NB4 (cell line): ENCODE results near the gene ASIC2.

Experiments used
- DNase-seq: peaks from one replicate; pipeline ENCODE4 v3.0.0; 2010; ENCODE audit warnings: low read depth
- H3K4me3 ChIP-seq: one replicate; pipeline ENCODE4 v1.5.1; 2011; ENCODE audit warnings: mild to moderate bottlenecking, low read depth, low read length, moderate library complexity
- CTCF ChIP-seq: IDR thresholded peaks from one replicate; pipeline ENCODE4 v1.5.1; 2012; ENCODE audit warnings: low read depth, low read length
- MAX ChIP-seq: IDR thresholded peaks from 2 replicates; pipeline ENCODE4 v1.6.1; 2011; ENCODE audit warnings: low read depth, low read length
- MYC ChIP-seq: IDR thresholded peaks from 2 replicates; pipeline ENCODE4 v1.6.1; 2011; ENCODE audit warnings: low read depth, low read length
- POLR2A ChIP-seq: IDR thresholded peaks from 2 replicates; pipeline ENCODE4 v1.6.1; 2011; ENCODE audit warnings: mild to moderate bottlenecking; ENCODE audit not compliant: insufficient read length; ENCODE audit errors: extremely low read depth

ASIC2 gene

DNA sequence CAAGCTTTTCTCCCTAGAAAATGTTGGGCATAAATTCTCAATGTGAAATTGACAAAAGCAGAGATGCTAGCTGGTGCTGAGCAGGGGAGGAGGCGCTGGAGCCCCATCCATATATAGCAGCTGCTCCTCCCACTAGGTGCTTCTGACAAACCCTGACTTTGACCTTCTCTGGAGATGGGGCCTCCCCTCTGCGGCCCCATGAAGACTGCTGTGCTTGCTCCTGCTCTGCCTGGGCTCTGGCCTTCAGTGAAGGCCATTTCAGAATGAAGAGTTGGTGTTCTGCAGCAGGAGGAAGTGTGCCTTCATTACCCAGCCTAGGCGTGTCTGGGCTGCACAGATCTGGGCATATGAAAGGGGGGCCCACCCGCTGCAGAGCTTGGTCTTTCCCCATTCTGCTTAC, 29.7 kb downstream of the ASIC2 start:
- DNase-seq = no peak
- H3K4me3 ChIP-seq = no peak overlapping the region
- no peak for TF ChIP-seq POLR2A
- no peak for TF ChIP-seq CTCF
- TF ChIP-seq MYC = no peak
- TF ChIP-seq MAX = no peak

DNA sequence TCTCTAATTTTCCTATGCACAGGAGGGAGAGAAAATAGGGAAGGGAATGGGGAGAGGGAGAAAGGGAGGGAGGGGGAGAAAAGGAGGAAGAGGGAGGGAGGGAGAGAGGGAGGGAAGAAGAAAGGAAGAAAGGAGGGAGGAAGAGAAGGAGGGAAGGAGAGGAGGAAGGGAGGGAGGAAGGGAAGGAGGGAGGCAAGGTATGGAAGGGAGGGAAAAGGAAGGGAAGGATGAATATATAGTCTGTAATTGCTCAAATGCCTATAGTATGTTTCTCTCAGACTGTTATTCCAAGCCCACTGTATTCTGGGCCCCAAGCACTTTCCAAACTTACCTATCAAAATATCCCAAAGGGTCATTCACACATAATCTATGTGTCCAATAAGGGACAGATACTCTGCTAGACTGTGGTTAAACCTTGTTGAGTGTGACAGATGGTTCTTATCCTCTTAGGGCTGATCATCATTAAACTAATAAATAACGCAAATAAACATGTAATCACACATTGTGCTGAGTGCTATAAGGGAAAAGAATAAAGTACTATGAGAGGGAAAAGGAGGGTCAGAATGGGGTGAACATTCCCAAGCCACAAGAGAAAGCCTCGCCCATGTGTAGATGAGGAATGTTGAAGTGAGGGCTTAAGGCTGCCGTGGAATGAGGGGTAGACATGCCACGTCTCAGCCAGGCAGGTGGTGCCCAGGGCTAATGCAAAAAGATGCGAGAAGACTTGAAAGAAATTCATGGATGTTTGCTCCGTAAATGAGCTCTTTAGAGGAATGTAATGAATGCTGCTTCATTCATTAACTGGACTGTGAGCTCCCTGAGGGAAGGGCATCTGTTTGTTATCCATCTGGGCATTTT, 30.6 kb downstream of the ASIC2 start:
- DNase-seq = no peak
- TF ChIP-seq POLR2A (no peak), MAX (no peak), MYC (no peak), CTCF (no peak)
- H3K4me3 ChIP-seq = no peak overlapping the region

- no peak overlapping the region for H3K4me3 ChIP-seq
- no peak for DNase-seq
- no peak for TF ChIP-seq POLR2A
- TF ChIP-seq CTCF = no peak
- no peak for TF ChIP-seq MAX
- no peak for TF ChIP-seq MYC
Measured at GRCh38 chr17:33261820-33262219, 31.3 kb downstream of the ASIC2 start.

GRCh38 chr17:33260638-33261037, 32.5 kb downstream of the ASIC2 start:
- no peak for DNase-seq
- no peak overlapping the region for H3K4me3 ChIP-seq
- TF ChIP-seq POLR2A (no peak), CTCF (no peak), MYC (no peak), MAX (no peak)

- TF ChIP-seq CTCF = no peak
- no peak for TF ChIP-seq MYC
- no peak for TF ChIP-seq MAX
- TF ChIP-seq POLR2A = no peak
- H3K4me3 ChIP-seq = no peak overlapping the region
- DNase-seq = no peak
Measured at GRCh38 chr17:33258296-33258695, 34.8 kb downstream of the ASIC2 start.
